Cardiac fibroblast (primary cell): ENCODE measurements around the gene RCCD1.

Experiments used
- DNase-seq, 2 donors: peaks; one replicate each; pipeline versions ENCODE4 v3.0.0 to v3.0.0-alpha.2; 2010; ENCODE audit warnings: low read depth in 2 of 2
- H3K4me3 ChIP-seq, 2 donors: replicated peaks in 1 of 2; 1 replicate in 1 of 2; 2 replicates in 1 of 2; pipeline ENCODE4 v1.5.1; 2011; ENCODE audit warnings: low read depth in 2 of 2, low read length in 2 of 2, mild to moderate bottlenecking in 2 of 2, moderate library complexity in 1 of 2
- CTCF ChIP-seq: IDR thresholded peaks from one replicate; pipeline ENCODE4 v1.5.1; 2011; ENCODE audit warnings: low read depth, mild to moderate bottlenecking, low read length, inconsistent platforms

Gene RCCD1

GRCh38 chr15:90959894-90960293 is 5.2 kb downstream of the RCCD1 start:
- peak in 1 of 2 donors; percentile 46 for DNase-seq
- H3K4me3 ChIP-seq = no peak overlapping the region
- TF ChIP-seq CTCF = no peak

GRCh38 chr15:90960298-90961091 is 5.8 kb downstream of the RCCD1 start:
- H3K4me3 ChIP-seq = no peak overlapping the region
- no peak for TF ChIP-seq CTCF
- DNase-seq = no peak

- DNase-seq = no peak
- no peak for TF ChIP-seq CTCF
- H3K4me3 ChIP-seq = no peak overlapping the region
These were observed 7.3 kb downstream of the RCCD1 start for GRCh38 chr15:90962021-90962420.

GRCh38 chr15:90966262-90966661 is 11.6 kb downstream of the RCCD1 start:
- DNase-seq = no peak
- no peak for TF ChIP-seq CTCF
- H3K4me3 ChIP-seq = no peak overlapping the region

GRCh38 chr15:90967206-90967605 is 12.5 kb downstream of the RCCD1 start:
- H3K4me3 ChIP-seq = no peak overlapping the region
- TF ChIP-seq CTCF = no peak

GRCh38 chr15:90968434-90968833 is 13.8 kb downstream of the RCCD1 start:
- TF ChIP-seq CTCF = no peak
- no peak overlapping the region for H3K4me3 ChIP-seq
- DNase-seq = no peak

More at GRCh38 chr15:90967206-90967605, 12.5 kb downstream of the RCCD1 start:
- DNase-seq = no peak

DNA sequence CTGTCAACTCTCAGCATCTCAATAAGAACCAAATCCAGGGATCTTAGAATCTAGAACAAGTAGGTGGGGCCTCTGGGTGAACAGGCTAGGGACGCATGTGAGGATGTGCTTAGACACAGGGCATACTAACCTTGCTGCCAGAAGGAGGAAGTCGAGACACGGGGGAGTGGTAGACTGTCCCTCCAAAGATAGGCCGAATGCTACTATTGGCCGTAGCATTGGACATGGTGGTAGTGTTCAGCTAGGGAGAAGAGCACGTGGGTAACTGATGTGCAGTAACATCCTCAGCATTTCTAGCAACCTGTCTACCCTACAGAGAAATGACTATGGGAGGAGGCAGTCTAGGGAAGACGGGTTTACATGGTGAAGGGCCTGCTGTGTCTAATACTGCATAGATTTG is 15.6 kb downstream of the RCCD1 start:
- DNase-seq = no peak
- TF ChIP-seq CTCF = no peak
- H3K4me3 ChIP-seq = no peak overlapping the region
